Osteoblast (primary cell): ENCODE measurements around the gene MAD1L1. TPM values are rescaled to one million over a fixed set of nuclear protein-coding genes. Genes with fewer than 3 reads are reported as not detected.

Source experiments
- DNase-seq: peaks from one replicate; pipeline ENCODE4 v3.0.0; 2011; ENCODE audit warnings: low spot score, mixed read lengths; ENCODE audit not compliant: insufficient read length; ENCODE audit errors: missing footprints
- H2AFZ ChIP-seq: 2 replicates; pipeline ENCODE4 v1.6.0; 2011; ENCODE audit warnings: mild to moderate bottlenecking, low read length
- H3K27ac ChIP-seq: 2 replicates; pipeline ENCODE4 v1.5.1; 2011; ENCODE audit warnings: mild to moderate bottlenecking, low read depth, low read length, moderate library complexity
- H3K27me3 ChIP-seq: 2 replicates; pipeline ENCODE4 v1.6.0; 2012; ENCODE audit warnings: mild to moderate bottlenecking, control low read depth, inconsistent platforms, low read length, moderate library complexity; ENCODE audit not compliant: insufficient read depth
- H3K36me3 ChIP-seq: 2 replicates; pipeline ENCODE4 v1.5.1; 2011; ENCODE audit warnings: mild to moderate bottlenecking, low read length, control low read depth, moderate library complexity; ENCODE audit not compliant: insufficient read depth
- H3K4me1 ChIP-seq: 2 replicates; pipeline ENCODE4 v1.5.1; 2011; ENCODE audit warnings: mild to moderate bottlenecking, low read length, control low read depth, moderate library complexity; ENCODE audit not compliant: insufficient read depth
- H3K4me2 ChIP-seq: 2 replicates; pipeline ENCODE4 v1.6.0; 2011; ENCODE audit warnings: mild to moderate bottlenecking, low read length; ENCODE audit not compliant: insufficient read depth
- H3K4me3 ChIP-seq: fragments of 200-600 bp; sonication (generic); 3 replicates; pipeline ENCODE4 v1.5.1; 2012; ENCODE audit warnings: mild to moderate bottlenecking, low read length, inconsistent platforms; ENCODE audit not compliant: insufficient read depth
- H3K79me2 ChIP-seq: 2 replicates; pipeline ENCODE4 v1.6.0; 2012; ENCODE audit warnings: mild to moderate bottlenecking, low read length, control low read depth, inconsistent platforms; ENCODE audit not compliant: insufficient read depth
- H3K9me3 ChIP-seq: 2 replicates; pipeline ENCODE4 v1.5.1; 2011; ENCODE audit warnings: low read depth, low read length, control low read depth
- H4K20me1 ChIP-seq: 2 replicates; pipeline ENCODE4 v1.6.0; 2012; ENCODE audit warnings: mild to moderate bottlenecking, low read length, control low read depth; ENCODE audit not compliant: insufficient read depth
- total RNA-seq: library from RNA; depleted of rRNA; stranded (reverse); fragments of >200 nt; gene quantifications from 2 replicates; pipeline ENCODE4 v1.2.3, GENCODE V29; 2012
- TF ChIP-seq, protein P1 (sequence below): IDR thresholded peaks from 2 replicates; pipeline ENCODE4 v1.5.1; 2011; ENCODE audit warnings: mild to moderate bottlenecking, low read depth, low read length, moderate library complexity; ENCODE audit errors: extremely low read depth

Gene MAD1L1
- total RNA-seq, 1 donor = 66.2 TPM

DNA sequence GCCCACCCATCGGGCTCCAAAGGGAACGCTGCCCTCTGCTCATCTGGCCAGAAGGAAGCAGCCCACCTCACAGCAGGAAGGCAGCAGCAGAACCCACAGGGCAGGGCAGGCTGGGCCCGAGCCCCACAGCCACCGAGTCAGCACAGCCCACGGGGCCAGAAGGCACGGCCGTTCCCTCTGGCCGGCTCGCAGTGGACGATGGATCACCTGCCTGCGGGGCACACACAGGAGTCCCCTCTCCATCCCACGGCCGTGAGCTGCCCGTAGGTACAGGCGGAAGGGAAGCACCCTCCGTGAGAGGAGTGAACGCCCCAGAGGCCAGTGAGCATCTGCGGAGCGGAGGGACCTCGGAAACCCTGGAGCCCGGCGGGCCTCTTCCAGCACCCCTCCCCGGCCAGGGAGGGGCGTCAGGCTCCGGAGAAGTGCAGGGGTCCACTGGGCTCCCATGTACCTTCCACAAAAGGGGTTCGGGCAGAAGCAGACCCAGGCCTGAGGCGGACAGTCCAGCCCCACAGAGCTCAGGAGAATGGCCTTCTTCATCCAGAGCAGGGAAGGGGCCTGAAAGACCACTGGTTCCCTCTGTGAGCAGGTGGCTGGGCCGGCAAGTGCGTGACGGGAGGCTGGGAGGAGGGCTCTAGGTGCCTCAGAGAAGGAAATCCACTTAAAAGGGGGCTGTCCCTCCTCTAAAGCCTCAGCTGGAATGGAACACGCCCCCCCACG, 20.9 kb upstream of the MAD1L1 start:
- DNase-seq = no peak
- H3K36me3 ChIP-seq = peaks cover 3% of the 10 kb centered on the region
- TF ChIP-seq, protein P1, sequence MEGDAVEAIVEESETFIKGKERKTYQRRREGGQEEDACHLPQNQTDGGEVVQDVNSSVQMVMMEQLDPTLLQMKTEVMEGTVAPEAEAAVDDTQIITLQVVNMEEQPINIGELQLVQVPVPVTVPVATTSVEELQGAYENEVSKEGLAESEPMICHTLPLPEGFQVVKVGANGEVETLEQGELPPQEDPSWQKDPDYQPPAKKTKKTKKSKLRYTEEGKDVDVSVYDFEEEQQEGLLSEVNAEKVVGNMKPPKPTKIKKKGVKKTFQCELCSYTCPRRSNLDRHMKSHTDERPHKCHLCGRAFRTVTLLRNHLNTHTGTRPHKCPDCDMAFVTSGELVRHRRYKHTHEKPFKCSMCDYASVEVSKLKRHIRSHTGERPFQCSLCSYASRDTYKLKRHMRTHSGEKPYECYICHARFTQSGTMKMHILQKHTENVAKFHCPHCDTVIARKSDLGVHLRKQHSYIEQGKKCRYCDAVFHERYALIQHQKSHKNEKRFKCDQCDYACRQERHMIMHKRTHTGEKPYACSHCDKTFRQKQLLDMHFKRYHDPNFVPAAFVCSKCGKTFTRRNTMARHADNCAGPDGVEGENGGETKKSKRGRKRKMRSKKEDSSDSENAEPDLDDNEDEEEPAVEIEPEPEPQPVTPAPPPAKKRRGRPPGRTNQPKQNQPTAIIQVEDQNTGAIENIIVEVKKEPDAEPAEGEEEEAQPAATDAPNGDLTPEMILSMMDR = no peak
- H3K79me2 ChIP-seq = peaks cover 3% of the 10 kb centered on the region
- H3K27ac ChIP-seq = no peak overlapping the region
- no peak overlapping the region for H3K4me2 ChIP-seq
- H2AFZ ChIP-seq = no peak overlapping the region
- peaks cover 14% of the 10 kb centered on the region for H3K4me1 ChIP-seq
- no peaks in the 10 kb centered on the region for H3K27me3 ChIP-seq
- no peaks in the 10 kb centered on the region for H3K9me3 ChIP-seq
- H4K20me1 ChIP-seq = no peaks in the 10 kb centered on the region
- no peak overlapping the region for H3K4me3 ChIP-seq

DNA sequence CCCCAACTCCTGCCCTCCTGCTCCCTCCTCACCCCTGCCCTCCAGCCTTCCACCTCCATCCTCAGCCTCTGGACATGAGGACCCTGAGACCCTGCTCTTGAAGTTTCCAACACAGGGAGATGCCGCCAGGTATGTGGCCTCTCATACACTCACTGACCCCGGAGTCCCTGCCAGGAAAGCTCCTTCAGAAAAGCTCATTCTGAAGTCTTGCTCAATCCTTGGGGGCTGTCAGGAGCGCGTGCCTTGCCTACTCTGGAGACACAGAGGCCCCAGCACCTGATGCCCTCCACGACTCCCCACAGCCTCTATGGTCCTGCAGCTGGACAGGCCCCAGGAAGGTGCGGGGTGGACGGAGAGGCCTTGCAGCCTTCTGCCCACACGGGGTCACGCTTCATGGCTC, 20.3 kb upstream of the MAD1L1 start:
- H3K36me3 ChIP-seq = peaks cover 3% of the 10 kb centered on the region
- no peak overlapping the region for H3K27ac ChIP-seq

DNA sequence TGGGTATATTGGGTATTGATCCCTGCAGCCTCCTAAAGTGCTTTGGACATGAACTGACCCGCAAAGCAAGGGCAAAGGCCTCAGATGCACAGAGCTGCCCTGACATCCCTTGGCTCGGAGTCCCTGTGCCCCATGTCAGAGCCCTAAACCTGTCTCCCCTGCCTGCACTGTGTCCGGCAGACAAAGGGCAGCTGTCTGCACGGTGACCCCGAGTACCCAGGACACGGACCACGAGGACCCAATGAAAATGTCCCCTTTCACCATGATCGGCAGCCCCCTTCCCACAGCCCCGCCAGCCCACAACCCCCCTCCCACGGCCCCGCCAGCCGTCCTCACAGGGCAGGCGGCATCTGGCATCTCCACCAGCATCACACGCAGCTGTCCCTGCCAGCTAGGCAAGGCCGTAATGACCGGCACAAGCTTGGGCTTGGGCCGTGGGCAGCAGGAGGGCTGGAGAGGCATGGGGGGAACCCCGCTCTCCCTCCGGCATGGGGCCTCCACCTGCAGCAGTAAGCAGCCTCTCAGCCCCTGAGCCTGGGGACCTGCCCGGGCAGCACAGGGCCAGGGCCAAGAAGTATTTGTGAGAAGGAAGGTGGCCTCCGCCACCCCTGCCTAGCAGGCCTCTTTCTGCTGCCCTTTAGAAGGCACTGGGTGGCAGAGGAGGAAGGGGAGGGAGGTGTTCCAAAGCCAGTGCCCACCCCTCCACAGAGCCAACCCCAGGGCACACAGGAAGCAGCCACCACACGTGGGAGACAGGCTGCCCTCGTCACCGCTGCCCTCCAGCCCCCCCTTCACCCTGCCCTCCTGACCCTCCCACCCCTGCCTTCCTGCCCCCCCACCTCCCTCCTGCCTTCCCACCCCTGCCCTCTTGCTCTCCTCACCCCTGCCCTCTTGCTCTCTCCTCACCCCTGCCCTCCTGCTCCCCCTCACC, 19.4 kb upstream of the MAD1L1 start:
- no peak for DNase-seq
- no peak overlapping the region for H3K4me3 ChIP-seq
- H3K36me3 ChIP-seq = peaks cover 3% of the 10 kb centered on the region
- H3K27me3 ChIP-seq = no peaks in the 10 kb centered on the region
- H3K27ac ChIP-seq = no peak overlapping the region
- H2AFZ ChIP-seq = no peak overlapping the region
- peaks cover 20% of the 10 kb centered on the region for H3K4me1 ChIP-seq
- peaks cover 3% of the 10 kb centered on the region for H3K79me2 ChIP-seq
- no peaks in the 10 kb centered on the region for H4K20me1 ChIP-seq
- no peak overlapping the region for H3K4me2 ChIP-seq
- H3K9me3 ChIP-seq = no peaks in the 10 kb centered on the region
- TF ChIP-seq, protein P1 = no peak

More for the DNA sequence above, 20.3 kb upstream of the MAD1L1 start:
- no peak overlapping the region for H3K4me2 ChIP-seq
- H4K20me1 ChIP-seq = no peaks in the 10 kb centered on the region
- peaks cover 20% of the 10 kb centered on the region for H3K4me1 ChIP-seq
- H3K27me3 ChIP-seq = no peaks in the 10 kb centered on the region
- H3K9me3 ChIP-seq = no peaks in the 10 kb centered on the region
- TF ChIP-seq, protein P1 = no peak
- no peak overlapping the region for H3K4me3 ChIP-seq
- no peak overlapping the region for H2AFZ ChIP-seq
- peaks cover 3% of the 10 kb centered on the region for H3K79me2 ChIP-seq
- DNase-seq = no peak

DNA sequence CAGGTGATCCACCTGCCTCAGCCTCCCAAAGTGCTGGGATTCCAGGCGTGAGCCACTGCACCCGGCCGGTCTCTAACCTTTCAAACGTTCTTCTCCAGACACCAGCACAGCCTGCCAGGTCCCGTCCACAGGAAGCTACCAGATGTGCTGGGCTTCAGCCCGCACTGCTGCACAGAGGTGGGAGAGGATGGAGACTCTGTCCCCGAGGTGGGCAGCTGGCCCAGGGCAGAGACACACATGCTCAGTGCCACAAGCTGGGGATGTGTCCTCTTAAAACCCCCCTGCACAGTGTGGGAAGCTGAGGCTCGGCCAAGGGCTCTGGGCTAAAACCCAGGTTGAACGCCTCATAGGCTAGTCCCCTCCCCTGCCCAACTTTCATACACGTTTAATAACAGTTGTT, 18.6 kb upstream of the MAD1L1 start:
- Histone ChIP-seq H3K36me3 (peaks cover 3% of the 10 kb centered on the region), H3K9me3 (no peaks in the 10 kb centered on the region), H2AFZ (no peak overlapping the region), H3K4me1 (peaks cover 20% of the 10 kb centered on the region), H3K27ac (no peak overlapping the region), H3K79me2 (peaks cover 3% of the 10 kb centered on the region), H3K27me3 (no peaks in the 10 kb centered on the region), H4K20me1 (no peaks in the 10 kb centered on the region), H3K4me2 (no peak overlapping the region), H3K4me3 (no peak overlapping the region)
- no peak for DNase-seq
- TF ChIP-seq, protein P1 = no peak
